Gastroesophageal sphincter (tissue), 4 donors: Measurements from ENCODE around the gene SLC6A2. TPM values are rescaled to one million over a fixed set of nuclear protein-coding genes. Genes with fewer than 3 reads are reported as not detected.

Source experiments
- ATAC-seq: fragments of 150-250 bp; one replicate; pipeline ENCODE4 v1.9.1; 2016; ENCODE audit warnings: mild to moderate bottlenecking, moderate library complexity
- H3K27ac ChIP-seq, 4 donors: fragments of 200-600 bp; sonication (generic) in 3 of 4; 1 replicate in 3 of 4; 2 replicates in 1 of 4; pipeline ENCODE4 v1.5.1; 2016 to 2019
- H3K27me3 ChIP-seq: fragments of 200-600 bp; sonication (generic); one replicate; pipeline ENCODE4 v1.5.1; 2019
- H3K36me3 ChIP-seq, 2 donors: fragments of 200-600 bp; sonication (generic); one replicate each; pipeline ENCODE4 v1.5.1; 2019; ENCODE audit warnings: control low read depth in 1 of 2
- H3K4me1 ChIP-seq, 3 donors: fragments of 200-600 bp; sonication (generic); 1 replicate in 2 of 3; 2 replicates in 1 of 3; pipeline ENCODE4 v1.5.1; 2016 to 2019; ENCODE audit warnings: control low read depth in 2 of 3
- H3K4me3 ChIP-seq, 2 donors: fragments of 200-600 bp; sonication (generic); one replicate each; pipeline ENCODE4 v1.5.1; 2019; ENCODE audit warnings: mild to moderate bottlenecking in 1 of 2, moderate library complexity in 1 of 2
- H3K9me3 ChIP-seq, 3 donors: fragments of 200-600 bp; sonication (generic); one replicate each; pipeline ENCODE4 v1.5.1; 2017 to 2019; ENCODE audit warnings: control low read depth in 2 of 3
- CTCF ChIP-seq, 4 experiments: fragments of 200-600 bp in 2 of 4; fragments of 450-650 bp in 2 of 4; sonication (generic) in 1 of 4; IDR thresholded peaks; one replicate each; pipeline ENCODE4 v1.5.1; 2017 to 2019; ENCODE audit warnings: antibody characterized with exemption in 4 of 4, mild to moderate bottlenecking in 2 of 4, moderate library complexity in 2 of 4
- EP300 ChIP-seq: sonication (generic); formaldehyde crosslinking; IDR thresholded peaks from one replicate; pipeline ENCODE4 v1.6.1; 2017; ENCODE audit warnings: antibody characterized with exemption, mild to moderate bottlenecking
- POLR2A ChIP-seq, 2 donors: fragments of 450-650 bp; IDR thresholded peaks; one replicate each; pipeline ENCODE4 v1.6.1; 2017; ENCODE audit warnings: antibody characterized with exemption in 2 of 2, mild to moderate bottlenecking in 2 of 2, moderate library complexity in 1 of 2
- POLR2AphosphoS5 ChIP-seq: sonication (generic); formaldehyde crosslinking; IDR thresholded peaks from one replicate; pipeline ENCODE4 v1.6.1; 2017; ENCODE audit warnings: antibody characterized with exemption
- WGBS, 2 donors: methylation state at CpG; one replicate each; pipeline ENCODE4 v1.1.5; 2018; ENCODE audit warnings: low coverage in 1 of 2; 5-methylcytosine and 5-hydroxymethylcytosine counted together
- total RNA-seq, 4 donors: library from RNA; depleted of rRNA; stranded (reverse); fragments of >200 nt; gene quantifications; one replicate each; pipeline ENCODE4 v1.1.0, GENCODE V29; 2016

The SLC6A2 gene
- total RNA-seq, 4 donors from 2014 or later: 0.16 to 3.1 (median 1.3) TPM

GRCh38 chr16:55645986-55646385, 9.8 kb upstream of the SLC6A2 start:
- Histone ChIP-seq H3K36me3 (no peaks in the 10 kb centered on the region), H3K4me1 (peaks cover 0 to 10% (median 6%) of the 10 kb centered on the region in 3 donors), H3K27me3 (no peaks in the 10 kb centered on the region), H3K4me3 (no peak overlapping the region), H3K9me3 (no peaks in the 10 kb centered on the region), H3K27ac (no peak overlapping the region)
- 87 to 100% methylated on average over 3 of the region's 4 CpGs for WGBS, 2 donors
- TF ChIP-seq POLR2AphosphoS5 (no peak), EP300 (no peak), POLR2A (IDR thresholded peaks at IDR 0.05) (no peak), CTCF (IDR thresholded peaks at IDR 0.05) (no peak)
- ATAC-seq: no peak

- no peaks in the 10 kb centered on the region for H3K4me1 ChIP-seq
- H3K27me3 ChIP-seq: peaks cover 5% of the 10 kb centered on the region
- no peaks in the 10 kb centered on the region for H3K36me3 ChIP-seq
- 98 to 100% methylated on average over 1 to 4 of the region's 4 CpGs for WGBS, 2 donors
- no peak for ATAC-seq
- no peak overlapping the region for H3K4me3 ChIP-seq
- no peak overlapping the region for H3K27ac ChIP-seq
- no peak for TF ChIP-seq EP300
- TF ChIP-seq POLR2AphosphoS5: no peak
- no peak for TF ChIP-seq CTCF (IDR thresholded peaks at IDR 0.05)
- no peak for TF ChIP-seq POLR2A (IDR thresholded peaks at IDR 0.05)
- no peaks in the 10 kb centered on the region for H3K9me3 ChIP-seq
These were observed 8.4 kb upstream of the SLC6A2 start for GRCh38 chr16:55647343-55647742.

GRCh38 chr16:55647798-55648197, 8.0 kb upstream of the SLC6A2 start:
- peaks cover 10% of the 10 kb centered on the region for H3K27me3 ChIP-seq
- no peaks in the 10 kb centered on the region for H3K9me3 ChIP-seq
- no peak overlapping the region for H3K27ac ChIP-seq
- no peak for ATAC-seq
- no peaks in the 10 kb centered on the region for H3K36me3 ChIP-seq
- no peaks in the 10 kb centered on the region for H3K4me1 ChIP-seq
- TF ChIP-seq POLR2AphosphoS5 (no peak), CTCF (IDR thresholded peaks at IDR 0.05) (no peak), POLR2A (IDR thresholded peaks at IDR 0.05) (no peak), EP300 (no peak)
- no peak overlapping the region for H3K4me3 ChIP-seq

- no peak for ATAC-seq
- Histone ChIP-seq H3K4me3 (no peak overlapping the region), H3K9me3 (no peaks in the 10 kb centered on the region), H3K36me3 (no peaks in the 10 kb centered on the region), H3K4me1 (peaks cover 0 to 20% (median 14%) of the 10 kb centered on the region in 3 donors), H3K27ac (no peak overlapping the region), H3K27me3 (peaks cover 52% of the 10 kb centered on the region)
- TF ChIP-seq CTCF (IDR thresholded peaks at IDR 0.05) (no peak), POLR2A (IDR thresholded peaks at IDR 0.05) (no peak), POLR2AphosphoS5 (no peak), EP300 (no peak)
- WGBS, 2 donors: 70 to 90% methylated on average over 2 to 5 of the region's 10 CpGs
These were observed 3.7 kb upstream of the SLC6A2 start for GRCh38 chr16:55651841-55652824.

DNA sequence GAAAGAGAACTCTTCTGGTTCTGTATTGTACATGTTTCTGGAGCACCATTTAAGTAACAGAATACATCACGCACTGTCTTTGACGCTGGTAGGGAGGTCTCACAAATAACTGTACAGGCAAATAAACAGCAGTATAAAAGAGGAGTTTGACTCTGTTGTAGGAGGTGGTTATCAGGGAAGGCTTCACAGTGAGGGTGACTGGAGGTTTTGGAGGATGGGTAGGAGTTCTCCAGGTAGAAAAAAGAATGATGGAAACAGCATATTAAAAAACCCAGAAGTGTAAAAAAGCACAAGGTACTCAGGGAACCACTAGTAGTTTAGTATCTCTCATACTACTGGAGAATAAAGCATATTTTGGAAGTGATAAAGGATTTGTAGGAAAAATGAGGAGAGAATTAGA, 2.7 kb upstream of the SLC6A2 start:
- Histone ChIP-seq H3K9me3 (no peaks in the 10 kb centered on the region), H3K4me3 (no peak overlapping the region), H3K36me3 (no peaks in the 10 kb centered on the region), H3K4me1 (peaks cover 0 to 20% (median 14%) of the 10 kb centered on the region in 3 donors), H3K27ac (no peak overlapping the region), H3K27me3 (peaks cover 62% of the 10 kb centered on the region)
- 75 to 80% methylated on average over 1 to 2 of the region's 2 CpGs for WGBS, 2 donors
- no peak for ATAC-seq
- no peak for TF ChIP-seq EP300
- no peak for TF ChIP-seq CTCF (IDR thresholded peaks at IDR 0.05)
- TF ChIP-seq POLR2AphosphoS5: no peak
- TF ChIP-seq POLR2A (IDR thresholded peaks at IDR 0.05): no peak
